ENCODE measurements around the gene MEGF8.
"Not testable (repeated sequence)": the region's sequence is repeated elsewhere in the genome, so short reads cannot be mapped to it uniquely, and the experiment has no call there.

Gene MEGF8

DNA sequence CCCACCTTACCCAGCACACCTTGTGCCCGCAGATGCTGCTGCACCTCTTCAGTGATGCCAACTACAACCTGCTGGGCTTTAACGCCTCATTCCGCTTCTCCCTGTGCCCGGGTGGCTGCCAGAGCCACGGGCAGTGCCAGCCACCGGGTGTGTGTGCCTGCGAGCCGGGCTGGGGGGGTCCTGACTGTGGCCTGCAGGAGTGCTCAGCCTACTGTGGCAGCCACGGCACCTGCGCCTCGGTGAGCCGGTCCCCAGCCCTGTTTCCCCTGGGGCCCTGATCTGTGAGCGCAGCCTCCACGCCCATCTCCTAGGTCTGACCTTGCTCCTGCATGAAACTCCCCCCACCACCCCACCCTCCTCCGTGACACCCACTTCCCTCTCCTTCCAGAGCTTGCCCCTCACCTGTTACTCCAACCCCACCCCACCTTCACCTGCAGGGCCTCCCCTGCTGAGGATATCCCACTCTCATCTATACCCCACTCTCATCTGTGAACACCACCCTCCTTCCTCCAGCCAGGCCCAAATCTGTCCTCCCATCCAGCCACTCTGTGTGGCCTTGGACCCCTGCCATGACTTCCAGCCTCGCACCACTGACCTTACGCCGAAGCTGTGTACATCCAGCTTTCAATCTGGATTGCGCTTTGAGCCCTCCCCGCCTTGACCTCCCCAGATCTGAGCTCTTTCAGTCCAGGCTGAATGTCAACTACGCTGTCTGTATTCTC, 8.7 kb downstream of the MEGF8 start:
- no peak for DNase-seq

DNA sequence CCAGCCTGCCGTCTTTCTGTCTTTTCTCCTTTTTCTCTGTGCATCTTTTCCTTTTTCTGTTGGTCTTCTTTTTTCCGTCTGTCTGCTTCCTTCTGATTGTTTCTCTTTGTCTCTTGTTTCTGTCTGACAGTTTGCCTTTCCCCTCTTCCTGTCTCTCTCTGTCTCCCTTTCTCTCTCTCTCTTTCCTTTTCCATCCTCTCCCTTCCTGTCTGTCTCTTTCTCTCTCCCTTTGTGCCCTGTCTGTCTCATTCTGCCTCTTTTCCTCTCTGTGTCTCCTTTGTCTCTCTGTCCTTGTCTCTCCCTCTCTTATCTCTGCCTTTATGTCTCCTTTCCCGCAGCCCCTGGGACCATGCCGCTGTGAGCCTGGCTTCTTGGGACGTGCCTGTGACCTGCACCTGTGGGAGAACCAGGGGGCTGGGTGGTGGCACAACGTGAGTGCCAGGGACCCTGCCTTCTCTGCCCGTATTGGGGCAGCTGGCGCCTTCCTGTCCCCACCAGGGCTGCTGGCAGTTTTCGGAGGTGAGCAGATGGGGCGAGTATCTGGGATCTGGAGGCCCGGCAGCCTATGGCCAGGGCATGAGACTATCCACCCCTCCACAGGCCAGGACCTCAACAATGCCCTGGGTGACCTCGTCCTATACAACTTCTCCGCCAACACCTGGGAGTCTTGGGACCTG, 9.4 kb downstream of the MEGF8 start:
- DNase-seq = no peak

DNA sequence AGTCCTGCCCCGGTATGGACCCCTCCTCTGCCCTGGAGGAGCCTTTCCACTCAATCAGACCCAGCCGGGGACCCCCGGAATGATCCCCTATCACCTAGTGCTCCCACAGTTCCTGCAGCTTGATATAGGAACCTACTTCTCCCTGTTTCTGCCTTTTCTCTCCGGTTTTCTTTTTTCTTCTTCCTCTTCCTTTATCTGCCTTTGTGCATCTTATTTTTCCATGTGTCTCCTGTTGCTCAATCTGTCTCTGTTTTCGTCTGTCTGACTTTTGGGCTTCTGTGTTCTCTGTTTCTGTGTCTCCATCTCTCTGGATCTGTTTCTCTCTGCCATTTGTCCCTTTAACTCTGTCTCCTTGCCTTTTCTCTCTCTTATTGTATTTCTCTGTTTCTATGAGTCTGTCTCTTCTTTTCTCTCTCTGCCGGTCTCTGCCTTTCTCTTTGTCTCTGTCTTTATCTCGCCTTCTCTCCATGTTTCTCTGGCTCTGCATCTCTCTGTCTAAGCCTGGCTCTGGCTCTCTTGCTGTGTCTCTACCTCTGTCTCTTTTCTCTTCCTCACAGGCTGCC, 10.0 kb downstream of the MEGF8 start:
- DNase-seq = no peak

DNA sequence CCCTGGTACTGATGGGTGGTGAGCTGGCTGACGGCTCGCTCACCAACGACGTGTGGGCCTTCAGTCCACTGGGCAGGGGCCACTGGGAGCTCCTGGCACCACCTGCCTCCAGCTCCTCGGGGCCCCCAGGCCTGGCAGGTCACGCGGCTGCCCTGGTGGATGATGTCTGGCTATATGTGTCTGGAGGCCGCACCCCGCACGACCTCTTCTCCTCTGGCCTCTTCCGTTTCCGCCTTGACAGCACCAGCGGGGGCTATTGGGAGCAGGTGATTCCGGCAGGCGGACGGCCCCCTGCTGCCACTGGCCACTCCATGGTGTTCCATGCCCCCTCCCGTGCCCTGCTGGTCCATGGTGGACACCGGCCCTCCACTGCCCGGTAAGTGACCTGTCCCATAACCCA, 10.5 kb downstream of the MEGF8 start:
- DNase-seq = no peak

DNA sequence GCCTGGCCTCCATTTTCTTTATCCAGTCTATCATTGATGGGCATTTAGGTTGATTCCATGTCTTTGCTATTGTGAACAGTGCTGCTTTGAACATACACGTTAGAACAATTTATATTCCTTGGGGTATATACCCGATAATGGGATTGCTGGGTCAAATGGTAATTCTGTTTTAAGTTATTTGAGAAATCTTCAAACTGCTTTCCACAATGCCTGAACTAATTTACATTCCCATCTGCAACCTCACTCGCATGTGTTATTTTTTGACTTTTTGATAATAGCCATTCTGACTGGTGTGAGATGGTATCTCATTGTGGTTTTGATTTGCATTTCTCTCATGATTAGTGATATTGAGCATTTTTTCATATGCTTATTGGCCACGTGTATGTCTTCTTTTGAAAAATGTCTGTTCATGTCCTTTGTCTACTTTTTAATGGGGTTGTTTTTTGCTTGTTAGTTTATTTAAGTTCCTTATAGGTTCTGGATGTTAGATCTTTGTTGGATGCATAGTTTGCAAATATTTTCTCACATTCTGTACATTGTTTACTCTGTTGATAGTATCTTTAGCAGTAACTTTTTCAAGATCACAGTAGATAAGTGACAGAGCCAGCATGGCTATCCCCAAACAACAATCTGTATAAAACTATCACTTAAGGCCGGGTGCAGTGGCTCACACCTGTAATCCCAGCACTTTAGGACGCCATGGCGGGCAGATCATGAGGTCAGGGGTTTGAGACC, 13.9 kb downstream of the MEGF8 start:
- DNase-seq = not testable (repeated sequence)

DNA sequence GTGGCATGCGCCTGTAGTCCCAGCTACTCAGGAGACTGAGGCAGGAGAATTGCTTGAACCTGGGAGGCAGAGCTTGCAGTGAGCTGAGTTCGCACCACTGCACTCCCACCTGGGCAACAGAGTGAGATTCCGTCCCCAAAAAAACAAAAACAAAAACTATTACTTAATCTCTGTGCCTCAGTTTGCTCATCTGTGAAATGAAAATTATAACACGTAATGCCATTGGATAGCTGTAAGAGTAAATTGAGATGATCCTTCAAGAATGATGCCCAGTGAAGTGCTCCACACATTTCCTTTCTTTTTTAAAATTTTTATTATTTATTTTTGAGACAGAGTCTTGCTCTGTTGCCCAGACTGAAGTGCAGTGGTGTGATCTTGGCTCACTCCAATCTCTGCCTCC, 14.5 kb downstream of the MEGF8 start:
- not testable (repeated sequence) for DNase-seq

DNA sequence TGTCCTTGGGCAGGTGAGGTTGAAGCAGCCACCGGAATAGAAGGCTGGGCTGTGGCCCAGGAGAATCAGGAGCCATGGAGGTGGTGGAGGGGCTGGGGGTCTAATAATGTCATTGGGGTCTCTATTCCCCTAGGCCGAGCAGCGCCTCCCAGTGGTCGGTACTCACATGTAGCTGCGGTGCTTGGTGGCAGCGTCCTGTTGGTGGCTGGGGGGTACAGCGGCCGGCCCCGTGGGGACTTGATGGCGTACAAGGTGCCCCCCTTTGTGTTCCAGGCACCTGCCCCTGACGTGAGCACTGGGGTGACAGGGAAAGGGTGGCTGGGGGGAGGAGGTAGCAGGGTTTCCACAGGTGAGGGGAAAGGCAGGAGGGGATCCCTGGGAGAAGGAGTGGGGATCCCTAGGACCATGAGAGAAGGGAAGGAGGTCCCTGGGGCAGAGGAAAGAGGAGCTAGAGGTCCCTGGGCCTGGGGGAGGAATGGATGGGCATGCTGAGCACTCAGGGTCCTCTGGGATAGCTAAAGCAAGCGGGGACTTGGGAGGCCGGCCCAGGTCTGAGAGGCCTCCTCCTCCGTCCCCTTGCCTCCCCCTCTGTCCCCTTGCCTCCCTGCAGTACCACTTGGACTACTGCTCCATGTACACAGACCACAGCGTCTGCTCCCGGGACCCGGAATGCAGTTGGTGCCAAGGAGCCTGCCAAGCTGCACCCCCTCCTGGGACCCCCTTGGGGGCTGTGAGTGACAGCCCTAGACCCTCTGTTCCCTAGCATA, 18.1 kb downstream of the MEGF8 start:
- DNase-seq = no peak

DNA sequence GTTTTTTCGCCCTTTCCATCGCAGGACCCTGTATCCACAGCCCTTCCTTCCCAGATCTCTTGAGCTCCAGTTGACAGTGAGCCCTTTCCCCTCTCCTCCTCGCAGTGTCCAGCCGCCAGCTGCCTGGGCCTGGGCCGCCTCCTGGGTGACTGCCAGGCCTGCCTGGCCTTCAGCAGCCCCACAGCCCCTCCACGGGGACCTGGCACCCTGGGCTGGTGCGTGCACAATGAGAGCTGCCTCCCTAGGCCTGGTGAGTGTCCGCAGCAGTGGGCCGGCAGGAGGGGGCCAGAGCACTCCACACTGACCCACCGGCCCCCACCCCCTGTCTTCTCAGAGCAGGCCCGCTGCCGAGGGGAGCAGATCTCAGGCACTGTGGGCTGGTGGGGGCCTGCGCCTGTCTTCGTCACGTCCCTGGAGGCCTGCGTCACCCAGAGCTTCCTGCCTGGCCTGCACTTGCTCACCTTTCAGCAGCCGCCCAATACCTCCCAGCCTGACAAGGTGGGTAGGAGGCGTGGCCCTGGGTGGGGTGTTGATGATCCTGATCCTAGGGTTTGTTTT, 19.0 kb downstream of the MEGF8 start:
- DNase-seq = no peak

DNA sequence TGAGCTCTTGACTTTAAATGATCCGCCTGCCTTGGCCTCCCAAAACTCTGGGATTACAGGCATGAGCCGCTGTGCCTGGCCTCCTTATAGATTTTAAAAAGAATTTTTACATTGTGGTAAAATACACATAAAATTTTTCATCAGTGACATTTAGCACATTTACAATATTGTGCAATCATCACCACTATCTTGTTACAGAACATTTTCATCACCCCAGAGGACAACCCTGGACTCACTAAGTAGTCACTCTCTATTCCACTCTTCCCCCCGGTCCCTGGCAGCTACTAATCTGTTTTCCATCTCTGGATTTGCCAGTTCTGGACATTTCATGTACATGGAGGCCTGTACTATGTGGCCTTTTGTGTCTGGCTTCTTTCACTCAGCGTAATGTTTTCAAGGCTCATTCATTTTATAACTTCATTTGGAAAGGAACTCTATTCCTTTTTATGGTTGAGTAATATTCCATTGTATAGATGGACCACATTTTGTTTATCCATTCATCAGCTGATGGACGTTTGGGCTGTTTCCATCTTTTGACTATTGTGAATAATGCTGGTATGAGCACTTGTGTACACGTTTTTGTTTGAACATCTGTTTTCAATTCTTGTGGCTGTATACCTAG, 19.9 kb downstream of the MEGF8 start:
- DNase-seq = no peak

DNA sequence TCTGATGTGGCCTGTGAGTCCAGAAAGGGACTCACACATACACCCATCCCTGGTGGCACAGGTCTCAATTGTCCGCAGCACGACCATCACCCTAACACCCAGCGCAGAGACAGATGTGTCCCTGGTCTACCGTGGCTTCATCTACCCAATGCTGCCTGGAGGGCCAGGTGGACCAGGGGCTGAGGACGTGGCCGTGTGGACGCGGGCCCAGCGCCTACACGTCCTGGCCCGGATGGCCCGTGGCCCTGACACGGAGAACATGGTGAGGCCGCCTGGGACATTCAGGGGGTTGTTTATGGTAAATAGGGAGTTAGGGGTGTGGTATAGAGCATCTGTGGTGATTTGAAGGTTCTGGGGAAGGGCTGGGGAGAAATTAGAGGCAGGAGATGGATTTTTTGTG, 22.8 kb downstream of the MEGF8 start:
- no peak for DNase-seq

DNA sequence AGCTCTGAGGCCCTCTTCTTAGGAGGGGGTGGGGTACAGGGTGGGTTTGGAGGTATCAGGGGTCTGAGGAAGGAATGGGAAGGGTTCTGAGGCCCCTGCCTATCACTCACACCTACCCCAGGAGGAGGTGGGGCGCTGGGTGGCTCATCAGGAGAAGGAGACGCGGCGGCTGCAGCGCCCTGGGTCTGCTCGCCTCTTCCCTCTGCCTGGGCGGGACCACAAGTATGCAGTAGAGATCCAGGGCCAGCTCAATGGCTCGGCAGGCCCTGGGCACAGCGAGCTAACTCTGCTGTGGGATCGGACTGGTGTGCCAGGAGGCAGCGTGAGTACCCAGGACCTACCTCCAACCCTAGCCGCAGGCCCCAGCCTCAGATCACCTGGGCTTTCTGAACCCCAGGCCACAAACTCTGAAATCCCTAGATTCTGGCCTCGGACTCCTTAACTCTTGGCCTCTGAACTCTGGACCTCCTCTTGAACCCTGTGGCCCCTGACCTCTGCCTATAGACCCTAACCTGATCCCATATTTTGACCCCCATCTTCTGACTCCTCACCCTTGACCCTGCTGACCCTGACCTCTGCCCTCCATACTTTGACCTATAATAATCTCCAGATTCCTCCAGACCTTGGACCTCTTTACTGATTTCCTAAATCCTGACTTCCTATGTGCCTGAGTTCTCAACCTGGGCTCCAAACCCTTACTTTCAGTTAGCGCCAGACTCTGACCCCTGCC, 24.1 kb downstream of the MEGF8 start:
- no peak for DNase-seq

DNA sequence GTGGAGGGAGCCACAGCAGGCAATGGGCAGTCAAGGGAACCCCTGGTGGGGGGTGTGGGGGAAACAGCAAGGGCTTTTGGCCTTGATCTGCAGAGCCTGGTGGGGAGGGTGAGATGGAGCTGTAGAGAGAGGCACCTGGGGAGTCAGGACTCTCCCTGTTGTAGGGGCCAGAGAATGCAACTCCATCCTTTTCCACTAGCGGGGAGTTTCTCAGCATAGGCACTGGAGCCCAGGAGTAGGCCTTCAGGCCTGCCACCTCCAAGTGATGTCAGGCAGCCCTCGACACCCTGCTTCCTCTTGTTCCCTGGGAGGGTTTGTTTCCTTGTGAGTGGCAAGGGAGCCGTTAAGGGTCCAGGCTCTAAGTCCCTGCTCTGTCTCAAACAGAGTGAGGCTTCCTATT, 25.0 kb downstream of the MEGF8 start:
- no peak for DNase-seq

DNA sequence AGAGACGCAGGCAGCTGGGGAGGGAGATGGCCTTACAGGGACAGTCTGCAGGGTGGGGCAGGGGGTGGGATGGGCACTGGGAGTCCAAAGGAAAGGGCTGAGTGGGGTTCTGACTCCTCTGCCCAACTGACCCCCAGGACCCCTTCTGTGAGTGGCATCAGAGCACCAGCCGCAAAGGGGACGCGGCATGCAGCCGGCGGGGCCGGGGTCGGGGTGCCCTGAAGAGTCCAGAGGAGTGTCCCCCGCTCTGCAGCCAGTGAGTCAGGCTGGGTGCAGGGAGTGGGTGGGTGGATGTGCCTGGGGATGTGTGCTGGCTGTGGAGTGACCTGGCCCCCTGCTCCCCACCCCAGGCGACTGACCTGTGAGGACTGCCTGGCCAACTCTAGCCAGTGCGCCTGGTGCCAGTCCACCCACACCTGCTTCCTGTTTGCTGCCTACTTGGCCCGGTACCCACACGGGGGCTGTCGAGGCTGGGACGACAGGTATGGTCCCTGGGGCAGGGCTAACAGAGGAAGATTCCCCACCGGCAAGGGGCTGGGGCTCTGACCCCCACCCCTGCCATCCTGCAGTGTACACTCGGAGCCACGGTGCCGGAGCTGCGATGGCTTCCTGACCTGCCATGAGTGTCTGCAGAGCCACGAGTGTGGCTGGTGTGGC, 25.8 kb downstream of the MEGF8 start:
- DNase-seq = no peak

DNA sequence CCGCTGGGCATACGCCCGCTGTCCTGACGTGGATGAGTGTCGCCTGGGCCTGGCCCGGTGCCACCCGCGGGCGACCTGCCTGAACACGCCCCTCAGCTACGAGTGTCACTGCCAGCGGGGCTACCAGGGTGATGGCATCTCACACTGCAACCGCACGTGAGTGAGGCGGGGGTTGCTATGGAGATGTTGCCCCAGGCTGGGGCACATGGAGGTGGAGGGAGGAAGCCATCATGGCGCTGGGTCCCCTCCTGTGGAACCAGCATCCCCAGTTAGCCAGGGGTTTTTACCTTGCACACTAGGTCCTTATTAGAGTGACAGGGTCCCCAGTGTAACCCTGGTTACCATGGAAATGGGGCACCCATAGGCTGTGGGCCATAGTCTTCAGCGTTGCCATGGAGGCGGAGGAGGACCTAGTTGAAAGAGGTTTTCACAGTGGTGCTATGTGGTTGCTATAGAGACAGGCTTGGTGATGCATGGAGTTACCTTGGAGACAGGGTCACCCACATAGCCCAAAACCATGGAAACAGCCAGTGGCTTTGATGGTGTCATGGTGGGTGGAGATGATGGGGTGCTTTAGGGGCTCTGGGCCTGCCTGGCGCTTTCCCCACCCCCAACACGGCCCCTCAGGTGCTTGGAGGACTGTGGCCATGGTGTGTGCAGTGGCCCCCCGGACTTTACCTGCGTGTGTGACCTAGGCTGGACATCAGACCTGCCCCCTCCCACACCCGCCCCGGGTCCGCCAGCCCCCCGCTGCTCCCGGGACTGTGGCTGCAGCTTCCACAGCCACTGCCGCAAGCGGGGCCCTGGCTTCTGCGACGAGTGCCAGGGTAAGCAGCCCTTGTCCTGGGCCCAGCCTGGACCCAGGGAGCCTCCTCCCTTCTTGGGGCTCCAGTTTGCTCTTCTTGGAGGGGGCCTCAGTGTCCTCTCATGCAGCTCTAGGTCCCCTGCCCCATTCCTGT, 27.1 kb downstream of the MEGF8 start:
- no peak for DNase-seq

DNA sequence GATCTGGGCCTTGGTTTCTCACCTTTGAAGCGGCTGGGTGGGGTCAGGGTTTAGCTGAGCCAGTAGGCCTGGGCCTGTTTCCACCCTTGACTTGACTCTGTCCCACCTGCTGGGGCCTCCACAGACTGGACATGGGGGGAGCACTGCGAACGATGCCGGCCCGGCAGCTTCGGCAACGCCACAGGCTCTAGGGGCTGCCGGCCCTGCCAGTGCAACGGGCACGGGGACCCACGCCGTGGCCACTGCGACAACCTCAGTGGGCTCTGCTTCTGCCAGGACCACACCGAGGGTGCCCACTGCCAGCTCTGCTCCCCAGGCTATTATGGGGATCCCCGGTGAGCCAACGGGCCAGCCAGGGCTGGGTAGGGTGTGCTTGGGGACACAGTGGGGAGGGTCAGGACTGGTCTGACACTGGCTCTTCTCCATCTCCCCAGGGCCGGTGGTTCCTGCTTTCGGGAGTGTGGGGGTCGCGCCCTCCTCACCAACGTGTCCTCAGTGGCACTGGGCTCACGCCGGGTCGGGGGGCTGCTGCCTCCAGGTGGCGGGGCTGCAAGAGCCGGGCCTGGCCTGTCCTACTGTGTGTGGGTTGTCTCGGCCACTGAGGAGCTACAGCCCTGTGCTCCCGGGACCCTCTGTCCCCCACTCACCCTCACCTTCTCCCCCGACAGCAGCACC, 28.0 kb downstream of the MEGF8 start:
- DNase-seq = no peak

DNA sequence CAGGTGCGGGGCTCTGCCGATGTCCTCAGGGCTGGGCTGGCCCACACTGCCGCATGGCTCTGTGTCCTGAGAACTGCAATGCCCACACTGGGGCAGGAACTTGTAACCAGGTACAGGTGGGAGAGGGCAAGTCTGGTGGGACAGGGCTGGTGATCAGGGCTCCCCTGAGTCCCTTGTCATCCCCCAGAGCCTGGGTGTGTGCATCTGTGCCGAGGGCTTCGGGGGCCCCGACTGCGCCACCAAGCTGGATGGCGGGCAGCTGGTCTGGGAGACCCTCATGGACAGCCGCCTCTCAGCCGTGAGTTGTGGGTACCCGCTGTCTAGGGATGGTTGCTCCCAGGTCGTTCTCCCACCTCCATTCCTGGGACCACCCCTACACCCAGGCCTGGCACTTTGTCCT, 30.5 kb downstream of the MEGF8 start:
- no peak for DNase-seq

DNA sequence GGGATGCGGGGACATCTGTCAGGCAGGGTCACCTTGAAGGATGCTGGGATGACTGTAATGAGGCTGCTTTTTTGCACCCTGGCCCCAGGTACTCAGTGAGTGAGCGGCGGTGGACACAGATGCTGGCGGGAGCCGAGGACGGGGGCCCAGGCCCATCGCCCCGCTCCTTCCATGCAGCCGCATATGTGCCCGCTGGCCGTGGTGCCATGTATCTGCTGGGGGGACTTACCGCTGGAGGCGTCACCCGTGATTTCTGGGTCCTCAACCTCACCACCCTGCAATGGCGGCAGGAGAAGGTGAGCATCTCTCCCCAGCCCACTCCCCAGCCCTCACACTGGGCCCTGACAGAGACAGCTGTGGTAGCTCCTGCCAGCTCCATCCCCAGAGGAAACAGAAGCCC, 31.3 kb downstream of the MEGF8 start:
- no peak for DNase-seq

DNA sequence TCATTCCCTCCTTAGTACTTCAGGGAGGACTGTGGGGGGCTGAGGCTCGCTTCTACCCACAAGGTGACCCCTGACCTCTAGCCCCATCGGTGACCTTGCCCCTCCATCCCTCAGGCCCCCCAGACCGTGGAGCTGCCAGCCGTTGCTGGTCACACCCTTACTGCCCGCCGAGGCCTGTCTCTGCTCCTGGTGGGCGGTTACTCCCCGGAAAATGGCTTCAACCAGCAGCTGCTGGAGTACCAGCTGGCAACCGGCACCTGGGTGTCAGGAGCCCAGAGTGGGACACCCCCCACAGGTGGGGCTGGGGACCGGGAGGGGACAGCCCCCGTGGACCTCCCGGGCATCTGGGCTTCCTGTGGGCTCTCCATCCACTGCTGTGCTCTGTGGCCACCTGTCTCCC, 31.9 kb downstream of the MEGF8 start:
- DNase-seq = no peak

All from inflammatory macrophage treated with lipopolysaccharide for 4 hours (primary cell).